ENCODE results near the gene MAPK8. TPM values are rescaled to one million over a fixed set of nuclear protein-coding genes. Genes with fewer than 3 reads are reported as not detected.

Gene MAPK8
- total and polyA plus RNA-seq, 9 of the 15 experiments (the other 6 are each of a cell fraction or from before 2014, with no cell fraction given) = 6.4 to 159 (median 71.0) TPM

DNA sequence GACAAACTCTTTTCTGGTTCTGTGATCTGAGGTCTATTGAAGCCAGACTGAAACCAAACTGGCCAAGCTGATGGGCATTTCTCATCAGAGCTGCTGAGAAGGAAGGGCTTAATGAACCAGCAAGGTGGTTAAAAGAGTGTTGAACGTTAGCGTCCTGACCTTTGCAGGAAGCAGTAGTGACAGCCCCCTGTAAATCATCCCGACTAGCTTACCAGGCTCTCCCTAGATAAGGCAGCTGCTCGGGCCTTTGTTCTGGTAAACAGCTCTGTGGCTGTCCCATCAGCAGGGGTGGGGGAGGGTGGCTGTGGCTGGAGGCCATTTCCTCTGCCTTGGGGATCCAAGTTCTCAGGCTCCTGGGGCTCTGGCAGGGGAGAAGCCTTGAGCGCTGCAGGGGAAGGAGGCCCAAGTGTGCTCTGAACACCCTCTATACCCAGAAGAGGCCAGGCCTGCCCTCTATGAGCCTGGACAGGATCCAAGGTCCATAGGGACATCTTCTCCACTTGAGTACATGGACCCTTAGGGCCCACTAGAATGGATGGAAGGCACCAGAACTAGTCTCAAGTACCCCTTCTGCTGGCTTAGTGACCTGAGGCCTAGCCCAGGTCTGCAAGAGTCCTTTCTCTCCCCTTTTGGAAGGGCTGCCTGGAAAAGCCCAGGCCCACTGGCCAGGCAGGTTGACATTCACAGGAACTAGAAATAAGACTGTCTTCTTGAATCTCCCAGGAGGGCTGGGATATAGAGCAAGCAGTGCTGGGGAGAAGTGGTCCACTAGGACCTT, 163.8 kb downstream of the MAPK8 start (continued):
- TF ChIP-seq SNIP1 (IDR thresholded peaks at IDR 0.05; ENCODE audit: low read depth) (no peak), ARHGAP35 (IDR thresholded peaks at IDR 0.05; ENCODE audit: partially characterized antibody) (no peak), FOXK2 (conservative IDR thresholded peaks at IDR 0.05 in 1 of 2, IDR thresholded peaks at IDR 0.05 in 1 of 2; ENCODE audit: low read depth in 2 of 2) (peak; percentile 96 to 99), ZNF79 (CRISPR knock-in tag; IDR thresholded peaks at IDR 0.05; ENCODE audit: low read depth) (peak; percentile 64), NCOA6 (IDR thresholded peaks at IDR 0.05) (no peak; the same call in 1 of the 2 replicates), ZNF175 (CRISPR knock-in tag; IDR thresholded peaks at IDR 0.05; ENCODE audit: low read depth) (peak; percentile 93), MEIS2 (IDR thresholded peaks at IDR 0.05; ENCODE audit: partially characterized antibody) (peak; percentile 100), ZBTB2 (IDR thresholded peaks at IDR 0.05) (peak; percentile 86), KLF13 (tag; IDR thresholded peaks at IDR 0.05; ENCODE audit: borderline replicate concordance, low read depth) (no peak), LEF1 (IDR thresholded peaks at IDR 0.05) (peak; percentile 100), KAT8 (IDR thresholded peaks at IDR 0.05; ENCODE audit: low read depth) (0 out of 2 replicates have a peak, but pooled peaks have one; percentile 72), NFE2 (IDR thresholded peaks at IDR 0.05; ENCODE audit: low read depth) (peak; percentile 58; the same call in 1 of the 2 replicates), KAT7 (CRISPR knock-in tag; IDR thresholded peaks at IDR 0.05; ENCODE audit: borderline replicate concordance) (0 out of 2 replicates have a peak, but pooled peaks have one; percentile 25), MAFG (tag; conservative IDR thresholded peaks at IDR 0.05) (no peak), ARID2 (IDR thresholded peaks at IDR 0.05) (no peak)
- TF ChIP-seq, protein P1, sequence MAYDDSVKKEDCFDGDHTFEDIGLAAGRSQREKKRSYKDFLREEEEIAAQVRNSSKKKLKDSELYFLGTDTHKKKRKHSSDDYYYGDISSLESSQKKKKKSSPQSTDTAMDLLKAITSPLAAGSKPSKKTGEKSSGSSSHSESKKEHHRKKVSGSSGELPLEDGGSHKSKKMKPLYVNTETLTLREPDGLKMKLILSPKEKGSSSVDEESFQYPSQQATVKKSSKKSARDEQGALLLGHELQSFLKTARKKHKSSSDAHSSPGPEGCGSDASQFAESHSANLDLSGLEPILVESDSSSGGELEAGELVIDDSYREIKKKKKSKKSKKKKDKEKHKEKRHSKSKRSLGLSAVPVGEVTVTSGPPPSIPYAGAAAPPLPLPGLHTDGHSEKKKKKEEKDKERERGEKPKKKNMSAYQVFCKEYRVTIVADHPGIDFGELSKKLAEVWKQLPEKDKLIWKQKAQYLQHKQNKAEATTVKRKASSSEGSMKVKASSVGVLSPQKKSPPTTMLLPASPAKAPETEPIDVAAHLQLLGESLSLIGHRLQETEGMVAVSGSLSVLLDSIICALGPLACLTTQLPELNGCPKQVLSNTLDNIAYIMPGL (CRISPR knock-in tag; IDR thresholded peaks at IDR 0.05) = no peak
- TF ChIP-seq, protein P2, sequence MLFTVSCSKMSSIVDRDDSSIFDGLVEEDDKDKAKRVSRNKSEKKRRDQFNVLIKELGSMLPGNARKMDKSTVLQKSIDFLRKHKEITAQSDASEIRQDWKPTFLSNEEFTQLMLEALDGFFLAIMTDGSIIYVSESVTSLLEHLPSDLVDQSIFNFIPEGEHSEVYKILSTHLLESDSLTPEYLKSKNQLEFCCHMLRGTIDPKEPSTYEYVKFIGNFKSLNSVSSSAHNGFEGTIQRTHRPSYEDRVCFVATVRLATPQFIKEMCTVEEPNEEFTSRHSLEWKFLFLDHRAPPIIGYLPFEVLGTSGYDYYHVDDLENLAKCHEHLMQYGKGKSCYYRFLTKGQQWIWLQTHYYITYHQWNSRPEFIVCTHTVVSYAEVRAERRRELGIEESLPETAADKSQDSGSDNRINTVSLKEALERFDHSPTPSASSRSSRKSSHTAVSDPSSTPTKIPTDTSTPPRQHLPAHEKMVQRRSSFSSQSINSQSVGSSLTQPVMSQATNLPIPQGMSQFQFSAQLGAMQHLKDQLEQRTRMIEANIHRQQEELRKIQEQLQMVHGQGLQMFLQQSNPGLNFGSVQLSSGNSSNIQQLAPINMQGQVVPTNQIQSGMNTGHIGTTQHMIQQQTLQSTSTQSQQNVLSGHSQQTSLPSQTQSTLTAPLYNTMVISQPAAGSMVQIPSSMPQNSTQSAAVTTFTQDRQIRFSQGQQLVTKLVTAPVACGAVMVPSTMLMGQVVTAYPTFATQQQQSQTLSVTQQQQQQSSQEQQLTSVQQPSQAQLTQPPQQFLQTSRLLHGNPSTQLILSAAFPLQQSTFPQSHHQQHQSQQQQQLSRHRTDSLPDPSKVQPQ (CRISPR knock-in tag; IDR thresholded peaks at IDR 0.05; ENCODE audit: borderline replicate concordance) = 0 out of 2 replicates have a peak, but pooled peaks have one; percentile 65
- TF ChIP-seq, protein P3, sequence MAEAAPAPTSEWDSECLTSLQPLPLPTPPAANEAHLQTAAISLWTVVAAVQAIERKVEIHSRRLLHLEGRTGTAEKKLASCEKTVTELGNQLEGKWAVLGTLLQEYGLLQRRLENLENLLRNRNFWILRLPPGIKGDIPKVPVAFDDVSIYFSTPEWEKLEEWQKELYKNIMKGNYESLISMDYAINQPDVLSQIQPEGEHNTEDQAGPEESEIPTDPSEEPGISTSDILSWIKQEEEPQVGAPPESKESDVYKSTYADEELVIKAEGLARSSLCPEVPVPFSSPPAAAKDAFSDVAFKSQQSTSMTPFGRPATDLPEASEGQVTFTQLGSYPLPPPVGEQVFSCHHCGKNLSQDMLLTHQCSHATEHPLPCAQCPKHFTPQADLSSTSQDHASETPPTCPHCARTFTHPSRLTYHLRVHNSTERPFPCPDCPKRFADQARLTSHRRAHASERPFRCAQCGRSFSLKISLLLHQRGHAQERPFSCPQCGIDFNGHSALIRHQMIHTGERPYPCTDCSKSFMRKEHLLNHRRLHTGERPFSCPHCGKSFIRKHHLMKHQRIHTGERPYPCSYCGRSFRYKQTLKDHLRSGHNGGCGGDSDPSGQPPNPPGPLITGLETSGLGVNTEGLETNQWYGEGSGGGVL (CRISPR knock-in tag; IDR thresholded peaks at IDR 0.05) = no peak
- TF ChIP-seq, protein P4, sequence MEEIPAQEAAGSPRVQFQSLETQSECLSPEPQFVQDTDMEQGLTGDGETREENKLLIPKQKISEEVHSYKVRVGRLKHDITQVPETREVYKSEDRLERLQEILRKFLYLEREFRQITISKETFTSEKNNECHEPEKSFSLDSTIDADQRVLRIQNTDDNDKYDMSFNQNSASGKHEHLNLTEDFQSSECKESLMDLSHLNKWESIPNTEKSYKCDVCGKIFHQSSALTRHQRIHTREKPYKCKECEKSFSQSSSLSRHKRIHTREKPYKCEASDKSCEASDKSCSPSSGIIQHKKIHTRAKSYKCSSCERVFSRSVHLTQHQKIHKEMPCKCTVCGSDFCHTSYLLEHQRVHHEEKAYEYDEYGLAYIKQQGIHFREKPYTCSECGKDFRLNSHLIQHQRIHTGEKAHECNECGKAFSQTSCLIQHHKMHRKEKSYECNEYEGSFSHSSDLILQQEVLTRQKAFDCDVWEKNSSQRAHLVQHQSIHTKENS (CRISPR knock-in tag; IDR thresholded peaks at IDR 0.05) = no peak

Data from K562 (cell line).